NCI-H2107 treated with DMSO at 0.1 percent for 48 hours (cell line): ENCODE results near the gene ITPR1.
A peak's percentile ranks its signal among the peaks of the same experiment; 100 is the strongest.

ENCODE experiments used
- DNase-seq: peaks from one replicate; lab custom pipeline; 2025; ENCODE audit not compliant: unreplicated experiment; lab: John Stamatoyannopoulos, UW

Gene ITPR1

GRCh38 chr3:4865714-4866113 is 372.6 kb downstream of the ITPR1 start:
- DNase-seq = peak; percentile 19

- DNase-seq = peak; percentile 3
These were observed 373.7 kb downstream of the ITPR1 start for GRCh38 chr3:4866866-4867265.

- no peak for DNase-seq
These were observed 384.1 kb downstream of the ITPR1 start for GRCh38 chr3:4877173-4877787.

- DNase-seq = no peak
These were observed 387.7 kb downstream of the ITPR1 start for GRCh38 chr3:4880850-4881249.

GRCh38 chr3:4882548-4882947 is 389.4 kb downstream of the ITPR1 start:
- DNase-seq = no peak

- DNase-seq = no peak
These were observed 389.9 kb downstream of the ITPR1 start for GRCh38 chr3:4883011-4883410.

GRCh38 chr3:4884888-4885287 is 391.7 kb downstream of the ITPR1 start:
- no peak for DNase-seq

- no peak for DNase-seq
These were observed 392.2 kb downstream of the ITPR1 start for GRCh38 chr3:4885316-4885715.

GRCh38 chr3:4886448-4886847 is 393.3 kb downstream of the ITPR1 start:
- no peak for DNase-seq

GRCh38 chr3:4887177-4887576 is 394.0 kb downstream of the ITPR1 start:
- no peak for DNase-seq

- no peak for DNase-seq
These were observed 396.0 kb downstream of the ITPR1 start for GRCh38 chr3:4888913-4889846.

- DNase-seq = no peak
These were observed 396.7 kb downstream of the ITPR1 start for GRCh38 chr3:4889896-4890295.

- no peak for DNase-seq
These were observed 401.9 kb downstream of the ITPR1 start for GRCh38 chr3:4894891-4895530.

GRCh38 chr3:4895838-4896237 is 402.7 kb downstream of the ITPR1 start:
- DNase-seq = no peak
